ENCODE results near the gene ALOXE3.

ALOXE3 gene

GRCh38 chr17:8153957-8154607 is 35.8 kb upstream of the ALOXE3 start:
- no peak for FAIRE-seq

DNA sequence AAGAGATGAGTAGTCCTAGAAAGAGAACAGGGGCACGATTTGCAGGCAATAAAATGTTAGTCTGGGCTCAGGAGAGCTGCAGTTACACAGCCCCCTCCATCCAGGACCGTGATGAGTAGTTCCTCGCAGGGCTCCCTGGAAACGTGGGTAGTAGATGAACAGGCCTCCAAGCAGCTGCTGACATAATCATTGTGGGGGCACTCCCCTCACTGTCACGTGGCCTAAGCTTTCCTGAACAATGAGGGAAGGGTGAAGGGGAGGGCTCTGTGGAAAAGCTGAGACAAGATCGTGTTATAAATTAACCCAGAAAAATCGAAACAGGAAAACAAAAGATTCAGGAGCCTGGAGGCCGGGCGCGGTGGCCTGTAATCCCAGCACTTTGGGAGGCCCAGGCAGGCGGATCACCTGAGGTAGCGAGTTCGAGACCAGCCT is 35.2 kb upstream of the ALOXE3 start:
- FAIRE-seq, result peak; percentile 94

GRCh38 chr17:8153031-8153451 is 34.7 kb upstream of the ALOXE3 start:
- FAIRE-seq, result no peak

DNA sequence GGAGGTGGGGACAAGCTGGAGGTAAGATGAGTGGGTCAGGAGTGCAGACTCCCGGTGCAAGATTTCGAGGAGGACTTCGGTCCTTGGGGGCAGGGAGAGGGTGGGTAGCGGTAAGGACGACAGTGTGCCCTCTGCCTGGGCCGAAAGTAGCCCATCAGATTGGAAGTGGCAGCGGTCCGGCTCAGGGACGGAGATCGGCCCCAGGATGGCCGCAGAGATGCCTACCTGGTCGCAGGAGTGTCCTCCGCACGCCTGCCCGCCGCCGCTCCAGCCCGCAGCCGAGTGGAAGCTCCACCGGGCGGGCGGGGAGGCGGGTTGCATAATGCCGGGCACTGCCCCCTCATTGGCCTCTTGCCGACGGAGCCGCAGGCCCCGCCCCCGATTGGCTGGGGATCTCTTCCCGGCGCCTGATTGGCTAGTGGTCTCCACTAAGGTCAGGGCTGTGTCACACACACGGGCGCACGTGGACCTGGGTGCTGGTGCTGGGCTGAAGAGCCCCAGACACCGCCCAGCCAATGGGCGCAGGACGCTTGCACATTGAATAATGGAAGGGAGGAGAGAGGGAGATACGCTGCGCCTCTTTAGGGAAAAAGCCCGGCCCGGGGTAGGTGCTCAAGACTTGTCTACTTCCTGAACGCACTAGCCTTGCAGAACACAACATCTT is 33.9 kb upstream of the ALOXE3 start, which contains the start of gene PER1:
TSS of gene PER1 (minus strand) at position 293 of the 664 bp plus-strand sequence. CDS start 1,698 bp downstream, outside the sequence.
- peak; percentile 84 for FAIRE-seq

DNA sequence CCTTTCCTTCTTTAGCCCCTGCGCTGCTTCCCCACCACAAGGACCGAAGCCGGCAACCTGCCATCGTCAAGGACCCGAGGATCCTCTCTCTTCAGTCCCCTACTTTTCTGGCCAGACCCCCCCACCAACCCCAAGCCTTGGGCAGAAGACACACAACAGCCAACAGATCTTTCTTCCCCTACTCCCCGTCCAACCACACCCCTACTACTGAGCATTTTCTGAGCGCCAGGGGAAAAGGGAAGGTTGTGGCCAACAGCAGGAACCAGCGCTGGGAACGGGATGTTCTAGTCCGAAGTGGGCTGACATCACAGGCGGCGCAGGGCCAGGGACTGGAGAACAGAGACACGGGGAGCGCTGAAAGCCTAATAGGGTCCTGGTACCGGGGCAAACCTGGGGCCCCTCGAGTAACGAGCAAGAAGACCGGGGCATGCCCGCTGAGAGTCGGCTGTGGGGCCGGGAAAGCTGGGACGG is 33.4 kb upstream of the ALOXE3 start:
- no peak for FAIRE-seq

GRCh38 chr17:8151120-8151640 is 32.9 kb upstream of the ALOXE3 start:
- FAIRE-seq, result no peak

DNA sequence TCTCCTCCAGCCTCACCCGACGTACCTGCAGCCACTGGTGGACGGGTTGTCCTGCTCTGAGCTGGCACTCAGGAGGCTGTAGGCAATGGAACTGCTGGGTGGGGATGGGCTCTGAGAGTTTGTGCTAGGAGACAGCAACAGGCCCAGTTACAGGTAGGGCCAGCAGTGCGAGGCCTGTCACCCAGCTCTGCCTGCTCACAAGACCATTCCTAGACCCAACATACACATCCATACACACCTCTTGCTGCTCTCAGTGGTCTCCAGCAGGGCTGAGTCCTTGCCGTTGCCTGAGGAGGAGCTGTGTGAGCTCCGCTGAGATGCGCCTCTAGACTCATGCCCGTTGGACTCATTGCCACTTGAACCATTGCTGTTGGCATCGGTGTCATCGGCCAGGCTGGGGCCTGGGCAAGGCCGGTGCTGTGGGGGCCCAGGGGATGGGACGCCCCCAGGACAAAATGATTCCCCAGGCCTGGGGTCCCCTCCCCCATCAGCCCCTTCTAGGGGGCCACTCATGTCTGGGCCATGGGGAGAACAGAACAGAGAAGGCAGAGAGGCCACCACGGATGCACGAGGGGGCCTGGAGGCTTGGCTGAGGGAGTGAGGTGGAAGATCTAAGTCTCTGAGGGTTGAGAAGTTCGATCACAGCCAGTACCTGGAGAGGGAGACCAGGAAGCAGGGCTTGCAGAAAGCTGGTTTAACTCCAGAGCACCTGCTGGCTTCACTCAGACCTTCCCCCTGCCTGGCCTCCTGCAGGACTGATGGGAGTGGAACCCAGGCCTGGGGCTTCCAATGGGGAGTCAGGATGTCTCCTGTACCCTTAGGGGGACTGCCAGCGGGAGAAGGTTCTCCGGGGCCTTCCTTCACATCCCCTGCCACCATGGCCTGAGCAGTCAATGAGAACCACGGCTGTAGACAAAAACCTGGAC is 32.1 kb upstream of the ALOXE3 start:
- no peak for FAIRE-seq

DNA sequence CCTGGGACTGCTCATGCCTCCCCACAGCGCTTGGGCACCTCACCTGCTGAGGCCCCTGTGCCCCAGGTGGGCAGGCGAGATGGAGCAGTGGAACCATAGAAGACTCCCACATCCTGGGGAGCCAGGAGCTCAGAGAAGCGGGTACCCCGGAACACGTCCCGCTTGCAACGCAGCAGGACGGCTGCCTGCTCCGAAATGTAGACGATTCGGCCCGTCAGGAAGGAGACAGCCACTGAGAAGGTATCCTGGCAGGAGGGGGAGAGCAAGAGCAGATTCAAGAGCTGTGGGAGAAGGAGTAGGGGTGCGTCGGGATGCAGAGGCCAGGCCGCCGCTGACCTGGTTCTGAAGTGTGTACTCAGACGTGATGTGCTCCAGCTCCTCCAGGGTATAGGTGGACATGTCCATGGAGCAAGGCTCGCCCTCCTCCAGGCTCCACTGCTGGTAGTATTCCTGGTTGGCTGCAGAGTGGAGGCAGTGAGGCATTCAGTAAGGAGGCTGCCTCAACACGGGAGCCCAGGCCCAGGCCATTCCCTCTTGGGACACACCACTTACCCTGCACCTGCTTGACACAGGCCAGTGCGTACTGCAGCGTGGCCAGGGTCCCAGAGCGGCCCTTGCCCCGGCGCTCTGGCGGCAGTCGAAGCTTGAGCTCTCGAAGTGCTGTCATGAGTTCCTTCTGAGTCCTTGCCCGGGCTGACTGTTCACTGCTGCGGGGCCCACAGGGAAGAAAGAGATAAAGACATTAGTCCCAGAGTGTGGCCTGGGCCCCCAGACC is 31.3 kb upstream of the ALOXE3 start:
- no peak for FAIRE-seq

DNA sequence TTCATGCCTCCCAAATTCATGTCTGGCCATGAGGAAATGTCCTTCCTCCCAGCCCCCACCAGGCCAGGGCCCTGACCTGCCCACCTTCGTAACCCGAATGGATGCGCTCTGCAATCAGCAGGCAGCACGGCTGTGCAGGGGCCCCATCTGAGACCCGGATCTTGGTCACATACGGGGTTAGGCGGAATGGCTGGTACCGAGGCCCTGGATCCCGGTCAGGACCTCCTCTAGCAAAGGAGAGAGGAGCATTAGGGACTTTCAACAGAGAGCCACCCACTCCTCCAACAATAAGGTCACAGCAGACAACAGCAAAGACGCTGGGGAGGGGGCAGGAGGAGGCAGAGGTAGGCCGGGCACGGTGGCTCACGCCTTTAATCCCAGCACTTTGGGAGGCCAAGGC is 30.2 kb upstream of the ALOXE3 start:
- FAIRE-seq, result no peak

GRCh38 chr17:8147805-8148404 is 29.6 kb upstream of the ALOXE3 start:
- FAIRE-seq, result no peak

- FAIRE-seq, result no peak
These were observed 29.0 kb upstream of the ALOXE3 start for GRCh38 chr17:8147141-8147804.

DNA sequence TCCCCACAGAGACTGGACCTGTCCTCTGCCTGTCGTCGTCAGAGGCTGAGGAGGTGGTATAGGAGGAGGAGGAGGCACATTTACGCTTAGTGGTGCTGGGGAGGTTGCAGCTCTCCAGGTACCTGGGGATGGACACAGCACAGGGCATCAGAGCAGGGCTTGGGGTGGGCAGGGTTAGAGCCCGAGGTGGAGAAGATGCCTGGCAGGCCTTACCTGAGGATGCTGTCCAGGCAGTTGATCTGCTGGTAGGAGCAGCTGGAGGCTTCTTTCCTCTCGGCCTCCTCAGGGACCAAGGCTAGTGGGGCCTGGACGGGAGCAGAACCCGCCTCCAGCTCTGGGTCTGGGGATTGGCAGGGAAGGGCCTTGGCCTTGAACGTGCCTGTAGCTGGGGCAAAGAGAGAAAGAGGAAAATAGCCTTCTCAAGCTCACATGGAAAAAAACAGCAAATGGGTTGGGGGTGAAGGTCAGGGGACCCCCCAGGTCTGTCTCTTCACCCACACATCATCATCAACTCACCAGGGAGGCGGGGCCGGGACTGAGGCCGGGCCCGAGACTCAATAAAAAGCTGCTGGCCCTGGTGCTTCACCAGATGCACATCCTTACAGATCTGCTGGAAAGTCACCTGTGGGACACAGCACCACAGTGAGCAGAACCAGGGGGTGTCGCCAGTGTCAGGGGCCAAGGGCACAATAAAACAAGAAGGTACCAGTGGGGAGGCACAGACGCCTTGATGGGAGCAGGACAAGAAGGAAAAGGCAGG is 28.2 kb upstream of the ALOXE3 start:
- FAIRE-seq, result no peak

DNA sequence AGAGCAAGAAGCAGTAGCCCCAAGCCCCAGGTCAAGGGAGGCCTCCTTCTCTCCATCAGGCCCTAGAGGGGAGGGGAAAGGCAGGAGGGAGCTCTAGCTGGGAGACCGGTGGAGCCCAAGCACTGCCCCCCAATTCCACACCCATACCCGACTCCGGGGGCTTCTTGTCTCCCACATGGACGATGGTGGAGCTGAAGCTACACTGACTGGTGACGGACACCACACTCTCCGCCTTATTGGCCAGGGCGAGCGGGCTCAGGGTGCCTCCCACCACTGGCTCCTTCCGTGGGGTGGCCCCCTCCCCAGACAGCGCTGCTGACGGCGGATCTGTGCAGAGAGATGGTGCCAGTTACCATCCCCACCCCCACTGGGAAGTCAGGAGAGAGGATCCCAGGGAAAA is 27.5 kb upstream of the ALOXE3 start:
- no peak for FAIRE-seq

- FAIRE-seq, result no peak
These were observed 26.3 kb upstream of the ALOXE3 start for GRCh38 chr17:8144401-8145231.

GRCh38 chr17:8143581-8144400 is 25.5 kb upstream of the ALOXE3 start:
- FAIRE-seq, result no peak

- no peak for FAIRE-seq
These were observed 24.7 kb upstream of the ALOXE3 start for GRCh38 chr17:8142887-8143580.

DNA sequence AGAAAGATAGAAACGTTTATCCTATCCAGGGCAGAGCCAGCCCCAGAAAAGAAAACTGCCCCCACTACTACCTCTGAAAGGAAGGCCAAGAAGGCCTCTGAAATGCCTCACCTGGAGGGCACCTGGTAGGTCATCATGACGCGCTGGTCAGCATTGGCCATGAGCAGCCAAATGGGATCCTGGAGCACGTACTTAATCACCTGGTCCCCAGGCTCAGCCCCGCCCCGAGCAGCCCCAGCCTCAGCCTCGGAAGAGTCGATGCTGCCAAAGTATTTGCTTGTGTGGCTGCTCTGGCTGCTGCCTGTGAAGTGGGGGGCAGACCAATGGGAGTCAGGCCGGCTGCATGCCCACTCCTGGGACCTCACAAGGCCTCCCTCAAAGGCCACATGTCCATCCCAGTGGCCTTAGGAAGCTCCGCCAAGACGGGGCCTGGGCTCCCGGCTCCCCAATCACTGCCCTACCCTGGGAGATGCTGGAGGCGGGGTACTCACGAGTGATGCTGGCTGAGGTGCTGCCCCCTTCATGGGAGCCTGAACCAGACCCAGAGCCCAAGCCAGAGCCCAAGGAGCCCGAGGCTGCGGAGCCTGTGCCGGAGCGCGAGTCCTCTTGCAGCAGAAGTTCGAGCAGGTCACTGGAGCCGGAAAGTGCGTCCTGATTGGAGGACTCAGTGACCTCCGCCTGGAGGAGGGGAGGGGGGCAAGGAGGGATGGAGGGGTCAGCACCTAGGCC is 24.0 kb upstream of the ALOXE3 start:
- FAIRE-seq, result no peak

All from islet of Langerhans (tissue), 1 donor.